NCI-H2171 (cell line): Measurements from ENCODE around the gene PCSK4.

ENCODE experiments used
- DNase-seq: peaks from one replicate; lab custom pipeline; 2025; lab: John Stamatoyannopoulos, UW

The PCSK4 gene

DNA sequence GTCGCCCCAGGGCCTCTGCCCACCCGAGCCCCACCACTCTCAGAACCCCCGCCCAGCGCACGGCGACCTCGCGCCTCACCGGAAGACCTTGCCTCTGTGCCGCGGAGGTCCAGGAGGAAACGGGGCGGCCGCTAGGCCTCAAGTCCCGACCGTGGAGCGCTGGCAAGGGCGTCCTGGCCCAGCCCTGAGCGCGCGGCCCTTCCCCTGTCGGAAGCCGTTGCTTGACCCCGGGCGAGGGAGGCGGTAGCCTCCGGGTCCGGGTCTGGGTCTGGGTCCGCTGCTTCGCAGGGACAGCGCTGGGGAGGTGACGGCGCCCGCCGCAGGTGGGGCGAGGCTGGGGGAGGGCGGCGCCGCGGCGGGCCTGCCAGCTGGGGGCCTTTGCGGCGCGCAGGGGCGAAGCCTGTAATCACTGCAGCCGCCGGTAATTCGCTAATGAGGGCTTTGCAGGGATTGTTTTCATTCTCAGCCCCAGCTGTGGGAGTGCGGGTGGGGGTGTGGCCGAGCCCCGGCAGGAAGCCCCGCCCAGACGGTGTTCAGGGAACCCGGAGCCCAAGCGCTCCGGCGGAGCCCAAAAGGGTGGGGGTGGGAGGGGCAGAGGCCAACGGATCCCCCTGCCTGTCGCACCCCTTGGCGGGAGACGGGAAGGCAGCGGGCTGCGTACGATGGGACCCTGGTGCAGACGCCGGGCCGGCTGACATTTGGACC lies 19.7 kb downstream of the PCSK4 start:
- DNase-seq: peak; percentile 77

DNA sequence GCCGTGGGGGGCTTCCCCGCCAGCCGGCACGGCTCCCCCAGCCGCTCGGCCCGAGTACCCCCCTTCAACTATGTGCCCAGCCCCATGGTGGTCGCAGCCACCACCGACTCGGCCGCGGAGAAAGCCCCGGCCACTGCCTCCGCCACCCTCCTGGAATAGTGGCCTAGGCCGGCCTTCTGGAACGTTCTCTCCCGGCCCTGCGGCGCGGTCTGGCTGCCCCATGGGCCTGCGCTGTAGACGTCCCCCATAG lies 20.2 kb downstream of the PCSK4 start:
- DNase-seq: no peak

DNA sequence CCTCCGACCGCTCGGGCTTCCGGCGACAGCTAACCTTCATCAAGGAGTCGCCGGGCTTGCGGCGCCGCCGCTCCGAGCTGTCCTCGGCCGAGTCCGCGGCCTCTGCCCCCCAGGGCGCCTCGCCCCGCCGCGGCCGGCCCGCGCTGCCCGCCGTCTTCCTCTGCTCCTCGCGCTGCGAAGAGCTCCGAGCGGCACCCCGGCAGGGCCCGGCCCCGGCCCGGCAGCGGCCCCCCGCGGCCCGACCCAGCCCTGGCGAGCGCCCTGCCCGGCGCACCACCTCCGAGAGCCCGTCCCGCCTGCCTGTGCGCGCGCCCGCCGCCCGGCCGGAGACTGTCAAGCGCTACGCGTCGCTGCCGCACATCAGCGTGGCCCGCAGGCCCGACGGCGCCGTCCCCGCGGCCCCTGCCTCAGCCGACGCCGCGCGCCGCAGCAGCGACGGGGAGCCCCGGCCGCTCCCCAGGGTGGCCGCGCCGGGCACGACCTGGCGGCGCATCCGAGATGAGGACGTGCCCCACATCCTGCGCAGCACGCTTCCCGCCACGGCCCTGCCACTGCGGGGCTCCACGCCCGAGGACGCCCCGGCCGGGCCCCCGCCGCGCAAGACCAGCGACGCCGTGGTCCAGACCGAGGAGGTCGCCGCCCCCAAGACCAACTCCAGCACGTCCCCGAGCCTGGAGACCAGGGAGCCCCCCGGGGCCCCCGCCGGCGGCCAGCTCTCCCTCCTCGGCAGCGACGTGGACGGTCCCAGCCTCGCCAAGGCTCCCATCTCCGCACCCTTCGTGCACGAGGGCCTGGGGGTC lies 20.7 kb downstream of the PCSK4 start:
- no peak for DNase-seq

DNA sequence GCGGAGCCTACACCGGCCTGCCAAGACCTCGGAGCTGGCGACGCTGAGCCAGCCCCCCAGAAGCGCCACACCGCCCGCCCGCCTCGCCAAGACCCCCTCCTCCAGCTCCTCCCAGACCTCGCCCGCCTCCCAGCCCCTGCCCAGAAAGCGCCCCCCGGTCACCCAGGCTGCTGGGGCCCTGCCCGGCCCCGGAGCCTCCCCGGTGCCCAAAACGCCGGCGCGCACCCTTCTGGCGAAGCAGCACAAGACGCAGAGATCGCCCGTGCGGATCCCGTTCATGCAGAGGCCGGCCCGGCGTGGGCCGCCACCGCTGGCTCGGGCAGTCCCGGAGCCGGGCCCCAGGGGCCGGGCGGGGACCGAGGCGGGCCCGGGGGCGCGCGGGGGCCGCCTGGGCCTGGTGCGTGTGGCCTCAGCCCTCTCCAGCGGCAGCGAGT lies 21.3 kb downstream of the PCSK4 start:
- DNase-seq: peak; percentile 23

DNA sequence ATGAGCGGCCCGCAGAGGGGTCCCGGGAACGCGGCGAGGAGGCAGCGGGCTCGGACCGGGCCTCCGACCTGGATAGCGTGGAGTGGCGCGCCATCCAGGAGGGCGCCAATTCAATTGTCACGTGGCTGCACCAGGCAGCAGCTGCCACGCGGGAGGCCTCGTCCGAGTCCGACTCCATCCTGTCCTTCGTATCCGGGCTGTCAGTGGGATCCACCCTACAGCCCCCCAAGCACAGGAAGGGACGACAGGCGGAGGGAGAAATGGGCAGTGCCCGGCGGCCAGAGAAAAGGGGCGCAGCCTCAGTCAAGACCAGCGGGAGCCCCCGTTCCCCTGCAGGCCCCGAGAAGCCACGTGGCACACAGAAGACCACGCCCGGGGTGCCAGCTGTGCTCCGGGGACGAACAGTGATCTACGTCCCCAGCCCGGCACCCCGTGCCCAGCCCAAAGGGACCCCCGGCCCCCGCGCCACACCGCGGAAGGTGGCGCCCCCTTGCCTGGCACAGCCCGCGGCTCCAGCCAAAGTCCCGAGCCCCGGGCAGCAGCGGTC lies 21.8 kb downstream of the PCSK4 start:
- DNase-seq: no peak

DNA sequence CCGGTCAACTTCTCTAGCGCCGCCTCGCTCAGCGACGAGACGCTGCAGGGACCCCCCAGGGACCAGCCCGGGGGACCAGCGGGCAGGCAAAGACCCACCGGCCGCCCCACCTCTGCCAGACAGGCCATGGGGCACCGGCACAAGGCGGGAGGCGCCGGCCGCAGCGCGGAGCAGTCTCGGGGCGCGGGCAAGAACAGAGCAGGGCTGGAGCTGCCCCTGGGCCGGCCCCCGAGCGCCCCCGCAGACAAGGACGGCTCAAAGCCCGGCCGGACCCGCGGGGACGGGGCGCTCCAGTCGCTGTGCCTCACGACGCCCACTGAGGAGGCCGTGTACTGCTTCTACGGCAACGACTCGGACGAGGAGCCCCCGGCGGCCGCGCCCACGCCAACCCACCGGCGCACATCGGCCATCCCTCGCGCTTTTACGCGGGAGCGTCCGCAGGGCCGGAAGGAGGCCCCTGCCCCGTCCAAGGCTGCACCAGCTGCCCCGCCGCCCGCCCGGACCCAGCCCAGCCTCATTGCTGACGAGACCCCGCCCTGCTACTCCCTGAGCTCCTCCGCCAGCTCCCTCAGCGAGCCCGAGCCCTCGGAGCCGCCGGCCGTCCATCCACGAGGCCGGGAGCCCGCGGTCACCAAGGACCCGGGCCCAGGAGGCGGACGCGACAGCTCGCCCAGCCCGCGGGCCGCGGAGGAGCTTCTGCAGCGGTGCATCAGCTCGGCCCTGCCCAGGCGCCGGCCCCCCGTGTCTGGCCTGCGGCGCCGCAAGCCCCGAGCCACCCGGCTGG lies 22.5 kb downstream of the PCSK4 start:
- DNase-seq: no peak

DNA sequence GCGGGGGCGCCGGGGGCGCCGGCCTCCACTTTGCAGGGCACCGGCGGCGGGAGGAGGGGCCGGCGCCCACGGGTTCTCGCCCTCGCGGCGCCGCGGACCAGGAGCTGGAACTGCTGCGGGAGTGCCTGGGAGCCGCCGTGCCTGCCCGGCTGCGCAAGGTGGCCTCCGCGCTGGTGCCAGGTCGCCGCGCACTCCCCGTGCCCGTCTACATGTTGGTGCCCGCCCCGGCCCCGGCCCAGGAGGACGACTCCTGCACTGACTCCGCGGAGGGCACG lies 23.0 kb downstream of the PCSK4 start:
- DNase-seq: no peak

DNA sequence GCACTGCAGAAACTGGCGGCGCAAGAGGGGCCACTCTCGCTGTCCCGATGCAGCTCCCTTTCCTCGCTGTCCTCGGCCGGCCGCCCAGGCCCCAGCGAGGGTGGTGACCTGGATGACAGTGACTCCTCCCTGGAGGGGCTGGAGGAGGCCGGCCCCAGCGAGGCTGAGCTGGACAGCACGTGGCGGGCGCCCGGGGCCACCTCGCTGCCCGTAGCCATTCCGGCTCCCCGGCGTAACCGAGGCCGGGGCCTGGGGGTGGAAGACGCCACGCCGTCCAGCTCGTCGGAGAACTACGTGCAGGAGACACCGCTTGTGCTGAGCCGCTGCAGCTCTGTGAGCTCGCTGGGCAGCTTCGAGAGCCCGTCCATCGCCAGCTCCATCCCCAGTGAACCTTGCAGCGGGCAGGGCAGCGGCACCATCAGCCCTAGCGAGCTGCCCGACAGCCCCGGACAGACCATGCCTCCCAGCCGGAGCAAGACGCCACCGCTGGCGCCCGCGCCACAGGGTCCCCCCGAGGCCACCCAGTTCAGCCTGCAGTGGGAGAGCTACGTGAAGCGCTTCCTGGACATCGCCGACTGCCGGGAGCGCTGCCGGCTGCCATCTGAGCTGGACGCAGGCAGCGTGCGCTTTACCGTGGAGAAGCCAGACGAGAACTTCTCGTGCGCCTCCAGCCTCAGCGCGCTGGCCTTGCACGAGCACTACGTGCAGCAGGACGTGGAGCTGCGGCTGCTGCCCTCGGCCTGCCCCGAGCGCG lies 23.5 kb downstream of the PCSK4 start:
- no peak for DNase-seq

DNA sequence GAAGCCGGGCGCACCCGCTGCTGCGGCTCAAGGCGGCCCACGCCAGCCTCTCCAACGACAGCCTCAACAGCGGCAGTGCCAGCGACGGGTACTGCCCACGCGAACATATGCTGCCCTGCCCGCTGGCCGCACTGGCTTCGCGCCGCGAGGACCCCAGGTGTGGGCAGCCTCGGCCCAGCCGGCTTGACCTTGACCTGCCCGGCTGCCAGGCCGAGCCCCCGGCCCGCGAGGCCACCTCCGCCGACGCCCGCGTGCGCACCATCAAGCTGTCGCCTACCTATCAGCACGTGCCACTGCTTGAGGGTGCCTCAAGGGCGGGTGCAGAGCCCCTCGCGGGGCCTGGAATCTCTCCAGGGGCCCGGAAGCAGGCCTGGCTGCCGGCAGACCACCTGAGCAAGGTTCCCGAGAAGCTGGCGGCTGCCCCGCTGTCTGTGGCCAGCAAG lies 24.1 kb downstream of the PCSK4 start:
- no peak for DNase-seq

DNA sequence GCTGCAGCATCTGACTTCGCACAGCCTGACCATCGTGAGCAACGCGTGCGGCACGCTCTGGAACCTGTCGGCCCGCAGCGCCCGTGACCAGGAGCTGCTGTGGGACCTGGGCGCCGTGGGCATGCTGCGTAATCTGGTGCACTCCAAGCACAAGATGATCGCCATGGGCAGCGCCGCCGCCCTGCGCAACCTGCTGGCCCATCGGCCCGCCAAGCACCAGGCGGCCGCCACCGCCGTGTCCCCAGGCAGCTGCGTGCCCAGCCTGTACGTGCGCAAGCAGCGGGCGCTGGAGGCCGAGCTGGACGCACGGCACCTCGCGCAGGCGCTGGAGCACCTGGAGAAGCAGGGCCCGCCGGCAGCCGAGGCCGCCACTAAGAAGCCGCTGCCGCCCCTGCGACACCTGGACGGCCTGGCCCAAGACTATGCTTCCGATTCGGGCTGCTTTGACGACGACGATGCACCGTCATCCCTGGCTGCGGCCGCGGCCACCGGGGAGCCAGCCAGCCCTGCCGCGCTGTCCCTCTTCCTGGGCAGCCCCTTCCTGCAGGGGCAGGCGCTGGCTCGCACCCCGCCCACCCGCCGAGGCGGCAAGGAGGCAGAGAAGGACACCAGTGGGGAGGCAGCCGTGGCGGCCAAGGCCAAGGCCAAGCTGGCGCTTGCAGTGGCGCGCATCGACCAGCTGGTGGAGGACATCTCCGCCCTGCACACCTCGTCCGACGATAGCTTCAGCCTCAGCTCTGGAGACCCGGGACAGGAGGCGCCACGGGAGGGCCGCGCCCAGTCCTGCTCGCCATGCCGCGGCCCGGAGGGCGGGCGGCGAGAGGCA lies 24.7 kb downstream of the PCSK4 start:
- DNase-seq: no peak

DNA sequence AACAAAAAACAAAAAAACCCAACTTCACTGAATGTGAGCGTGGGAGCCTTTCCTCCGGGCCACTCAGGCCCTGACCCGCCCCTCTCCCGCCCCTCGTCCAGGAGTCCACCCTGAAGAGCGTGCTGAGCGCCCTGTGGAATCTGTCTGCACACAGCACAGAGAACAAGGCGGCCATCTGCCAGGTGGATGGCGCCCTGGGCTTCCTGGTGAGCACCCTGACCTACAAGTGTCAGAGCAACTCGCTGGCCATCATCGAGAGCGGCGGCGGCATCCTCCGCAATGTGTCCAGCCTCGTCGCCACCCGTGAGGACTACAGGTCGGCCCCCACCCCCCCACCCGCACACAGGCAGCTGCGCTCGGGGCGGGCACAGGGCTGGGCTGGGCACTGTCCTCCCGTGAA lies 28.3 kb downstream of the PCSK4 start:
- DNase-seq: no peak

DNA sequence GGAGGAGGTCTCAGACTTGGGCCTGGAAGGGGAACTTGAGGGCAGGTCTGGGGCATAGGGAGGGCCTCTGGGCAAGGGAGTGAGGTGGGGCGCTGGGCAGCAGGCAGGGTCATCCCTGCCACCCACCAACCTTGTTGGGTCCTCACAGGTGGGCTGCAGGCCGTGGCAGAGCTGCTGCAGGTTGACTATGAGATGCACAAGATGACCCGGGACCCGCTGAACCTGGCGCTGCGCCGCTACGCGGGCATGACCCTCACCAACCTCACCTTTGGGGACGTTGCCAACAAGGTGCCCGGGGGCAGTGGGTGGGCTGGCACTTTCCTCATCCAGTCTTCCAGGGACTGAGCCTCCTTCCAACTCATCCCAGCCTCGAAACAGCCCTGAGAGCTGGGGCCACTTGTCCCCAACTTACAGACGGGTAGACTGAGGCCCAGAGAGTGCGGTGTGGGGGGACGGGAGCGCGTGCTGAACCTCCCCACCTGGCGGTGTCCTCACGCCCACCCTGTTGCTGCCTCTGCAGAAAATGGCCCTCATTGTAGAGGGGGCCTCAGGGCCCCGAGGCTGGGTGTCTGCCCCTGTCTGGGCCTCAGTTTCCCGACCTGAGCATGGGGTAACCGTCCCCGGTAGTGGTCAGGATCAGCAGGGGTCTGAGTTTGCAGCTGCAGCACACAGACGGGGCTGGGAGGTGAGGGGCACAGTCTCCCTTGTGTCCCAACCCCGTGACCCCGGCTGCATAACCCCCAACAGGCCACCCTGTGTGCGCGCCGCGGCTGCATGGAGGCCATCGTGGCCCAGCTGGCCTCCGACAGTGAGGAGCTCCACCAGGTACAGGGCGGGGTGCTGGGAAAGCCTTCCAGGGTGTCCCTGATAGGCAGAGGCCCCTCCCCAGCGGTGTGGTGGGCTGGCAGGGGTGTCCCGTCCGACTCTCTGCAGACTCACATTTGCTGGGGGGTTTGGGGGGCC lies 29.8 kb downstream of the PCSK4 start:
- no peak for DNase-seq

DNA sequence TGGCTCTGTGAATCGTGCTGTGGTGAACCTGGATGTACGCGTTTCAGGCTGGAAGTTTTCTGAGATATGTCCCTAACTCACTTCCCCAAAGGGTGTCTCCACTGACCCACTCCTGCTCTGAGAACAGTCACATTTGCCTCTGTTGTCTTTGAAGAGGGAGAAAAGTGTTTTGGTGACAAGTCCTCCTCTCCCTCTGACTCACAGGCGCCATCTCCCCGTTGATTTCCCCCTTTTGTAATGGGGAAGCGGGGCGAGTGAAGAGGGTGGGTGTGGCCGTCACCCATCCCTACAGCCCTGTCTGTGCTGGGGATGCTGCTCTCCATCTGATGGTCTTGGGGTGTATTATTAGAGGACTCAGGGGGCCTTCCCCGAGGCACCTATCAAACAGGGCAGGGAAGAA lies 30.7 kb downstream of the PCSK4 start:
- DNase-seq: no peak

DNA sequence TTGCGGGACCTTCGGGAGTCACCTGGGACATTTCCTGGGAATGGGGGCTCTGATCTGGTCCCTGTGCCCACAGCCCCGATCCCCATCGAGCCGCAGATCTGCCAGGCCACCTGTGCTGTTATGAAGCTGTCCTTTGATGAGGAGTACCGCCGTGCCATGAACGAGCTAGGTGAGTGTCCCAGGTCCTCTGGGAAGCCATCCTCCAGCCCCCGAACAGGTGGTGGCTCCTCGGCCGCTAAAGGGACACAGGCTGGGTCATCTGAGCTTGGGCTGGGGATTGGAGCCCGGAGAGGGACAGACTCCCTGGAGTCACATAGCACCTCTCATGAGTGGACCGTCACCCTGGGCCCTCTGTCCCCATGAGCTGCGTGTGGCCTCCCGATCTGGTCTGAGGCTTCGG lies 32.3 kb downstream of the PCSK4 start:
- DNase-seq: no peak

DNA sequence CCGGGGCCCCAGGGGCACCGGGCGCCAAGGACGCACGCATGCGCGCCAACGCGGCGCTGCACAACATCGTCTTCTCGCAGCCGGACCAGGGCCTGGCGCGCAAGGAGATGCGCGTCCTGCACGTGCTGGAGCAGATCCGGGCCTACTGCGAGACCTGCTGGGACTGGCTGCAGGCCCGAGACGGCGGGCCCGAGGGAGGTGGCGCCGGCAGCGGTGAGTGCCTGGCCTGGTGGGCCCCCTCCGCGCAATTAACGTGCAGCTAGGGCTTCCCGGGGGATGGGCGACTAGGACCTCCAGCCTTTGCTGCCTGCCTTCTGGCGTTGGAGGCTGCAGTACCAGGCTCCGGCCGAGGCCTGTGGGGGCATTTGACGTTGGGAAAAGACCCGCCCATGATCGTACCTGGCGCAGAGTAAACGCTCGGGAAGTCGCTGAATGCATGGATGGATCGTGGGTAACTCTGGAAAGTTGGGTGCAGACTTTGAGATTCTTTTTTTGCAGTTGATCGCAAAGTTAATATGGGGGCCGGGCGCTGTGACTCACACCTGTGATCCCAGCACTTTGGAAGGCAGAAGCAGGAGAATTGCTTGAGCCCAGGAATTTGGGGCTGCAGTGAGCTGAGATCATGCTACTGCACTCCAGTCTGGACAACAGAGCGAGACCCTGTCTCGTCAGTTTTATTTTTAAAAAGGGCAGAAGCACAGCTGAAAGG lies 33.0 kb downstream of the PCSK4 start:
- no peak for DNase-seq

DNA sequence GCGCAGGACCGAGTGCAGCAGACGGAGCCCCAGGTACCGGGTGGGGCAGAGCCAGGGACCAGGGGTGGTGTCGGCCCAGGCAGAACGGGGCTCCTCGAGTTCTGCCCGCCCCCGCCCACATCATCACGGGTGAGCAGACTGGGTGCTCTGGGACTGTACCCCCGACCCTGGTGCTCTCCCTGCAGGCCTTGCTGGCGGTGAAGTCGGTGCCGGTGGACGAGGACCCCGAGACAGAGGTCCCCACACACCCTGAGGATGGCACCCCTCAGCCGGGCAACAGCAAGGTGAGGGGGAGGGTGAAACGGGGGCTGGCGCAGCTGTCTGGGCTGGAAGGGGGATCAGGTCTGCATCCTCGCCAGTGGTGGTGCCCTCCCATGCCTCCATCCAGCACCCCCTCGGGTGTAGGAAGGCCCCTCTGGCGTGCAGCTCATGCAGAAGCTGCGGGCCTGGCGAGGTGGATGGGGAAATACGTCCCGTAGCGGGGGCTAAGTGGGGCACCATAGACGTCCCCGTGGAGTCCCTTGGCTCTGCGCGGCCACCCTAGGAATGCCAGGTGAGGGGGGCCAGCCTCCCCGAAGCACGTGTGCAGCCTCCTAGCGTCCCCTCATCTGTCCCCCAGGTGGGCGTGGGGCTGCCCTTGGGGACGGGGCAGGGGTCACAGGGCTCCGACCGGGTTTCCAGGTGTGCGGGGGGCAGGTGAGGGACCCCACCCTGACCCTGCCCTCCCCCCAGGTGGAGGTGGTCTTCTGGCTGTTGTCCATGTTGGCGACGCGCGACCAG lies 33.8 kb downstream of the PCSK4 start:
- DNase-seq: no peak

DNA sequence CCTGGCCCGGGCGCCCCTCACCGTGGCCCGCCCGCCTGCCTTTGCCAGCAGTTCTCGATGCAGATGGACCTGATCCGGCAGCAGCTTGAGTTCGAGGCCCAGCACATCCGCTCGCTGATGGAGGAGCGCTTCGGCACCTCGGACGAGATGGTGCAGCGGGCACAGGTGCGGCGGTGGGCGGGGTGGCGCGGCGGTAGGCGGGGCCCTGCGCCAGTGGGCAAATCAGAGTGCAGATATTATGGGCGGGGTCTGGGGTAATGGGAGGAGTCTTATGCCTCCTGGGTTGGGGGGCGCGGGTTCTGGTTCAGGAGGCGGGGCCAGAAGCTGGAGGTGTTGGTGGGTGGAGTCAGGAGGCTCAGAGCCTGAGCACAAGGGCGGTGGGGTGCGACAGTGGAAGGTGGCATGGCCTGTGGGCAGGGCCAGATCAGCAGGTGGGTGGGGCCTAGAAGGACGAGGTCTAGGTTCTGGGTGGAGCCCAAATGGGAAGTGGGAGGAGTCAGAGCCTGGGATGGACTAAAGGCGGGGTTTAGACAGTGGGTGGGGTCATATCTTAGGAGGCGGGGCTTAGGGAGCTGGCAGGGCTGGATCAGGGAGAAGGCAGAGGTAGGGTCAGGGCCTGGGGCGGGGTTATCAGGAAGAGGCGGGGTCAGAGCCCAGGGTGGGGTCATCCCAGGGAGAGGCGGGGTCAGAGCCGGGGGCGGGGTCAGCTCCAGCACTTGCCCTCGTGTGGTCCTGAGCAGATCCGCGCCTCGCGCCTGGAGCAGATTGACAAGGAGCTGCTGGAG lies 34.6 kb downstream of the PCSK4 start:
- no peak for DNase-seq

DNA sequence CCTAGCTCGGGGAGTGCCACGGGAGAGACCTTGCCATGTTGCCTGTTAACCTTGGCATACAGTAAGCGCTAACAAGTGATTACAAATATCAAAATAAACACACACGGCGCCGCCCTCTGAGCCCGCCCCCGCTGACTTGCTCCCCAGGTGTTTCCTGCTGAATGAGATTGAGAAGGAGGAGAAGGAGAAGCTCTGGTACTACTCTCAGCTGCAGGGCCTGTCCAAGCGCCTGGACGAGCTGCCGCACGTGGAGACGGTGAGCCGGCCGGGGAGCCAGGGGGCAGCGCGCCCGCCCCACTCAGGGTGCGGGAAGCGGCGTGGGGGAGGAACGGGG lies 35.2 kb downstream of the PCSK4 start:
- DNase-seq: no peak
